NCI-H146 treated with DMSO at 0.1 percent for 48 hours (cell line): ENCODE results near the gene TCF7L2.

ENCODE experiments used
- DNase-seq: peaks from one replicate; lab custom pipeline; 2025; ENCODE audit not compliant: unreplicated experiment; lab: John Stamatoyannopoulos, UW

TCF7L2 gene

DNA sequence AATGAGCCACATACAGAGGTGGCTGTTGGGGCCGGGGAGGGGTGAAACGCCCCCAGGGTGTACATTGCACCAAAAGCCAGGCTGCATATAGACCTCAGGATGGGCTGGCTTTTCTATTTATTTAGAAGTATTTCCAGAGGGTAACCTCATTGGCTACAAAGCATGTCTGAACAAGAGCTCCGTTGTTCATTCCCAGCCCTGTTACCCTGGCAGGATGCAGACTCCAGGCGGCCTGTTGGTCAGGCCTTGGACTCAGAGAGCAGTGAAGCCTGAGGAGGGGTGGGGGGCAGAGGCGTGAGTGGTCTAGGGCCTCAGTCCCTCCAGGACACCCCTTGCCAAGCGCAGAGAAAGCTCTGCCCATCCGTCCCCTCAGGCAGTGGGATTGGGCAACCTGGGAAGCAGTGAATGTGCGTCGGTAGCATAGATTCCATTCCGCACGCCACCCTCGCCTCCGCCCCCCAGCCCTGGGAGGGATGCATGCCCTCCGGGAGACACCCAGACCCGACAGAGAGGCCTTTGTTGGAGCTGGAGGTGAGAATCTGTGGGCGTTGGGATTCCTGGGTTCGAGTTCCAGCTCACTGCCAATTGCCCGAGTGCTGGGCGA lies 41.9 kb downstream of the TCF7L2 start:
- no peak for DNase-seq

DNA sequence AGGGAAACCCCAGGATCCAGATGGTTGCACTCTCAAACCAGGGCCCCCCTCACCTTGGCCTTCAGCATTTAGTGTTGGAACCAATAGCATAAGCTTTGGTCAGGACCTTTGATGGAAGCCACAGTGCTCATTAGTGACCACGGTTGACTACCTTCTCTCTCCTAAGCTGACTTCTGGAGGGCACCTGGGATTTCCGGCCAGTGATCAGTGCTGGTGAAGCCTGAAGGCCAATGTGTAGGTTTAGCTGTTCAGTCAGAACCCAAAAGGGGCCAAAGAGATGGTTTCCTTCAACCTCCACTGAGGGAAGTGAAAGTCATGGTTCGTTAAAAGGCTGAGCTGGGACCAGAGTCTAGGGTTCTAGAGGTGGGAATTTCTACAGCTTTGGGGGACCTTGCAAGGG lies 46.4 kb downstream of the TCF7L2 start:
- DNase-seq: no peak

DNA sequence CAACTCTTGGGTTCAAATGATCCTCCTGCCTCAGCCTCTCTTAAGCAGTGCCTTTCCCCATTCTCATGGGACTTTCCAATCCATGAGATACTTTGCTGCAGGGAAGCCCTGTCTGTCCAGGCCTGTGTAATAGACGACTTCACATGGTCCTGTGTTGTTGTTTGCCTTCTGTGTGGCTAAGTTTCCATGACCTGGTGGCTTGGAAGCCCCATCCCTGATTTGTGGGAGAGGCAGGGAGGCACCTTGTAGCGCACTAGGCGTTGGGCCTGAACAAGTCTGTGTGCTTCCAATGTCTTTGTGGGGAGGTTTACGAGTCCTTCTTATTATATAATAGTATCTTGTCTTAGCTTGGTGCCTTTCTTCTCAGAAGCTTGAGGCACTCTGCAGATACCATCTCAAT lies 49.1 kb downstream of the TCF7L2 start:
- DNase-seq: no peak

DNA sequence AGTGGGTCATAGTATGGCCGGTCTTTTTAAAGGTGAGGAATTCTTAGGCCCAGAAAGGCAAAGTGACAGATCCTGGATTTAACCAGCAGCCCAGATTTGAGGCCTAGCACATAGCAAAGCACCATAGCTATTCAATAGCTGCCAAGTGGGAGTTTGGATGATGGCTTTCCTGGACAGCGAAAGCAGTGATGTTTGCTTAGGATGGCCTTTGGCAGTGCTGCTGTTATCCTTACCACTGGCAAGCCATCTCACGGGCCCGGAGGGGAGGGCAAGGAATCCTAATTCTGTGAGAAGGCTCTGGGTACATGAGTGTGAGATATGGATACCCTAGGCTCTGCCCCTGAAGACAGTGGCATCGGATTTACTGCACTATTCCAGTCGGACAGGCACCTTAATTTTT lies 50.4 kb downstream of the TCF7L2 start:
- DNase-seq: no peak

DNA sequence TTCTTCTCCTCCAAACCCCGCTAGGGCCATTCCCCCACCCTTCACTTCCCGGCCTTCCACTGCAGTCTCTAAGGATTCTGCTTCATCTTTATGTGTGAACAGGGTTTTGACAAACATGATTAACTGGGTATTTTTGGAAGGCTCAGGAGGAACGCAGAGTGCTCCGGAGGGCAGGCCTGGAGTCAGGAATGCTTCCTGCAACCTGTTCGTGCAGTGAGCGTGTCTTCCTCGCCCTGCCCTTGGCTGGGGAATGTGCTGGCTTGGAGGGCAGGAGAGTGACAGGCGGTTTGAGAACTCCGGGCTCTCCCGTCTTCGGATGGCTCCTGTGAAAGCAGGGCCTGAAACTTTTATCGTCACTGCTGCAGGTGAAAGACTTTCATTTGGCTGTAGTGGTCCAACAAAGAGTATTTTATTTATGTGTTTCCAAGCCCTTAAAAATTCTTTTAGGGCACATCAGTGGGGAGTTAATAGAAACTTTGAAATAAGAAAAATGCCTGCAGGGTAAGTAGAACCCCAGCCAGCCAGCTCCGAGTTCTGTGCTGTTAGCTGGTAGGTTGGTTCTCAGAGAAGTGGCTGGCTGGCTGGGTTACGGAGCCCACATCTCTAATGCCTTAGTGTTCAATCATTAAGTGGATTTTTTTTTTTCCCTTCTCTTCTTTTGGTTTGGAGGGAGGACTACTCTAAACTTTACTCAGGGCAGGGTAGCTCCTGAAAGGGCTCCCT lies 51.0 kb downstream of the TCF7L2 start:
- no peak for DNase-seq

DNA sequence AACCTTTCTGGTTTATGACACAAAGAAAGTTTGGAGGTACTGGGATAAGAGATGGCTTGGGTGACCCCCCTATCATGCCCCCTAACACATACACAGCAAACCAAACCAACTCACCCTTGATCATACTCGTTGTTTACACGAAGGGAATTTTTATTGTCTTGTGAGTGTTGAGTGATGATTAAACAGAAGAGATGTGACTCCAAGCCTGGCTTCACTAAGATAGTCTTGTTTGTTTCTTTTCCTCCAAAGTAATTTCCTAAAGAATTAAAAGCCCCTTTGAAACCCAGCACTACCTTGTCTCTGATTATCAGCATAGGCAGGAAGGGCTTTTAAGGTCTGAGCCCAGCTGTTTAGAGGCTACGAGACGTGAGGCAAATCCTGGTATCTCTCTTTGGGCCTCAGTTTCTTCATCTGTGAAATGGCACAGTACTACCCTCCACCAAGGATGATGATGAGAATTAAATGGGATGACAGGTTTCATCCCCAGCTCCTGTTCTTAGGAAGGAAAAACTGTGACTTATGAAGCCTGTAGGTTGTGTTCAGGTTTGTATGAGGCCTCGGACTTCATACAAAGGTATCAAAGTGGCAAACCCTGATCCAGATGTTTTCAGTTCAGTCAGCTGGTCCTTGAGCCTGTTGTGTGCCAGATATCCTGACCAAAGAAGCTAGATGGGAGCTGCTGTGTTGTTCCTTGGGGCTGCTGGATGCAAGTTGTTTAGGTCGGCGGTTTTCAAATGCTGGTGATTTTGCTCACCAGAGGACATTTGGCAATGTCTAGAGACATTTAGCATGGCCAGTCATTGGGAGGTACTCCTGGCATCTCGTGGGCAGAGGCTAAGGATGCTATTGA lies 51.8 kb downstream of the TCF7L2 start:
- no peak for DNase-seq

DNA sequence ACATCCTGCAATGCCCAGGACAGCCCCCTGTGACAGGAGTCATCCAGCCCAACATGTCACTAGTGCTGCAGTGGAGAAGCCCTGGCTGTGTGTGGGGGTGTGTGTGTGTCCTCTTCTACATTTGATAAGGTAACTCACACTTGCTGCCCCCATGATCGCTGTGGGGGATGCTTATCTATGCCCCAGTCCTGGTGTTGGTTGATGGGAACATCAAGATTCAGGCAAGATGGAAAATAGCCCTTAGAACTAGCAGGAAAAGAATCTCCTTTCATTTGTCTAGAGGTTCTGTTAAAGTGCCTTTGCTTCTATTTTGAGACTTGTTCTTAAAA lies 52.4 kb downstream of the TCF7L2 start:
- DNase-seq: no peak

DNA sequence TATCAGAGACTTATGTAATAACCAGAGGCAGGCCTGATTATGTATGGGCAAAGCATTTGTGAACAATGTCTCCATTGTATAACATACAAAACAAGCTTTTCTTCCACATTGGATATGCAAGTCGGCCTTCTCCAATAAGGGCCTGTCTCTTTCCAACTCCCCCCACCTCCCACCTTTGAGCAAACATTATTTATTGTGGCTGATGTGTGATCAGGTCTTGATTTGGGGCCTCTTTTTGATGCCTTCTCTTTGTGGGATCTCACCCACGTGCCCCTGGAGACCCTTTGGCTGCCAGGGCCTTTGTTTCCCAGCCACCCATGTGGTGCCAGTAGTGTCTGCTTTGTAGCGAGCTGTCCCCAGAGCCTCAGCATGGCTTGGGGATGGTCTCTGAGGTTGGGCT lies 53.0 kb downstream of the TCF7L2 start:
- no peak for DNase-seq

DNA sequence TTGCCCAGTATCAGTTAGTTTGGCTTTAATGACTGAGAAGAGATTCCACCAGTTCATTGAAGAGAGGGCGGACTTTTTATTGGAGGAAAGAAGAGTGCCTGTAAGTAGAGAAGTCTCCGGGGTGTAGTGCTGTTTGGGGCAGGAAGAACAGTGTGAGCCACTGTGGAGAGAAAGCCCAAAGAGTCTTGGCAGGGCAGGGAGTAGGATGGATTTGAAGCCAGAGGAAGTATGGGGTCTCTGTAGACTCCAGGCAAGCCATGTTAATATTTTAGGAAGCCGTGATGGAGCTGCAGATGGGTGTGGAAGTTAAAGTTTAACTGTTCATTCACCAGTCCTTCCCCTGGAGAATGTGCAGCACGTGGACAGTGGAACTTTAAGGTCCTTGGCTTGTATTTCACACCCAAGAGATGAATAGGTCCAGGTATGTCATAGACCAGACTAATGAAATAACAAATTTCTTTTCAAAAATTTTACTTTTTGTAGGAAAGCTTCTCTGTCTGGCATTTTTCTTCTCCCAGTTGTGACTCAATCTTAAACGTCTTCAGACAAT lies 54.1 kb downstream of the TCF7L2 start:
- DNase-seq: no peak

DNA sequence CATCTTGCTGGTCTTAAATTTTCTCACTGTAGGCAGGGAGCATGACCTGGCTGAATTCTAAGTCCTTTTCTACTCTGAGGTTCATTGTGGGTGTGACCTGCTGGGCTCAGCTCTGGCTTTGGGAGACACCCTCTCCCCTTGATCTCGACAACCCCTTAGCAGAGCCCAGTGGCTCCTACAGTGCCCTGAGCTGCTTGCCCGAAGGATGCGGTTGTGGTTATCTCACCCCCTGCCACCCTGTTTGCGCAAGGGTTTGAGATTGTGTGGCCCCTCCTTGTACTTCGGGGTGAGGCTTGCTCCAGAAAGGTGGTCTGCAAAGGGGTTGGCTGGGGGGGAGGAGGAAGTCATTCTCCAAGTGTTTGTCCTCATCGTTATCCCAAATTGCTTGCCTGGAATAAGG lies 55.3 kb downstream of the TCF7L2 start:
- DNase-seq: no peak

DNA sequence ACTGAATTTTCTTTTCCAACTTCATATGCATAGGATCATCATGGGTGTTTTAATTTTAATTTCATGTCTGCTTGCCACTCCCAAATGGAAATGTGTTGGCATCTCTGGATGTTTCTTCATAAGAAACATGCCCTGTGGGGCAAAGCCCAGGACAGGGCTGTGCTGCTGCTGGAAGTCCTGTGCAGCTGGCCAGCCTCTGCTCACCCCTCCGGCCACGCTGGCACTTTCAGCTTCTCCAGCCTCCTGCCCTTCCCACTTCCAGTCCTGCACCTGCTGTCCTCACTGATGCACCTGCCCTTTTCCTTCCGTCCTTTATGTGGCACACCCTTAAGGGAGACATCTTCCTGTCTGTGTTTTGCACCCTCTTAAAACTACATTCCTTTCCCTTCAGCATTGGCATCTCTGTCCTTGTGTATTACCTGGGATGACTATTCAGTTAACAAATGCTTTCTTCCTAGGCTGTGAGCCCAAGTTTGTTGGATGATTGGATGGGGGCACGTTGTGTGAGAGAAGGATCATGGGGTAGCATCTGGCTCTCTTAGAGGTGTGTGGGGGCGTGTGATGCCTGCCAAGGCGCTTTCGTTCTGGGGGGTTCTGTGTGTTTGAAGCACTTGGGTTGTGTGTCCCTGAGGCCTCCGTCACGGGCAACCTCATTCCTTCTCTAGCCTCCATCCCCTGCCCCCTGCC lies 56.8 kb downstream of the TCF7L2 start:
- DNase-seq: peak; percentile 26

DNA sequence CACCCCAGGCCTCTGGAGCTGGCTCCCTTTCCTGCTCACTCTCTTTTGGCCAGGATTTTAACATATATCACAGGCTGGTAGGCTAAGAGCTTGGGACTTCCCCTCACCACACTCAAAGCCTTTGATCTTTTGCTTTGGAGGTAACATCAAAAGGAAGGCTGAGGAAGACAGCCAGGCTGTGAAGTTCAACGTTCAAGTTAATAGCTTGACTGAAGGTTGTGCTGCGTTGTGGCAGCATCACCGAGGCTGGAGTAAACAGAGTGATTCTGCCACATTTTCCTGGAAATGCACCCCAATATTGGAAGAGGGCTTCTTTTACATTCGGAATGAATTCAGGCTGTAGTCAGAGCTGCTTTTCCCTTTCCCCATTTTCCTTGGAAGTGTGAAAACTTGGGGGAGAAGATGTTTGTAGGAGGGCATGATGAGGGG lies 57.3 kb downstream of the TCF7L2 start:
- DNase-seq: no peak

DNA sequence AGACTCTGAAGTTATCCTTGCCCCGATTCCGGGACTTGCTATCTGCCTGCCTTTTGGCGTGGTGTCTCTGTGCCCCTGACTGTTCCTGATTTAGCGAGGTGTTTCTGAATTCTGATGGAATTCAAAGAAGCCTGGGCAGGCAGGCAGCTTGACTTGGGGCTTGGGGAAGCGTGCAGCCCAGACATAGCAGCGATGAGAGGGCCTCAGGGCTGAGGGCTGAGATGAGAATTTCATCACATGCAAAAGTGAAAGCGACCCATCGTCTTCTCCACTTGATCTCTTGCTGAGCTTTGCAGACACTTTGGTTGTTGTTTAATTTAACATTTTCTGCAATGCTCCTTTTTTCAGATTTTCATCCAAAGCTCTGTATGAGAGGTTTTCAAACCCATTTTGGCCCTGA lies 57.8 kb downstream of the TCF7L2 start:
- DNase-seq: no peak

DNA sequence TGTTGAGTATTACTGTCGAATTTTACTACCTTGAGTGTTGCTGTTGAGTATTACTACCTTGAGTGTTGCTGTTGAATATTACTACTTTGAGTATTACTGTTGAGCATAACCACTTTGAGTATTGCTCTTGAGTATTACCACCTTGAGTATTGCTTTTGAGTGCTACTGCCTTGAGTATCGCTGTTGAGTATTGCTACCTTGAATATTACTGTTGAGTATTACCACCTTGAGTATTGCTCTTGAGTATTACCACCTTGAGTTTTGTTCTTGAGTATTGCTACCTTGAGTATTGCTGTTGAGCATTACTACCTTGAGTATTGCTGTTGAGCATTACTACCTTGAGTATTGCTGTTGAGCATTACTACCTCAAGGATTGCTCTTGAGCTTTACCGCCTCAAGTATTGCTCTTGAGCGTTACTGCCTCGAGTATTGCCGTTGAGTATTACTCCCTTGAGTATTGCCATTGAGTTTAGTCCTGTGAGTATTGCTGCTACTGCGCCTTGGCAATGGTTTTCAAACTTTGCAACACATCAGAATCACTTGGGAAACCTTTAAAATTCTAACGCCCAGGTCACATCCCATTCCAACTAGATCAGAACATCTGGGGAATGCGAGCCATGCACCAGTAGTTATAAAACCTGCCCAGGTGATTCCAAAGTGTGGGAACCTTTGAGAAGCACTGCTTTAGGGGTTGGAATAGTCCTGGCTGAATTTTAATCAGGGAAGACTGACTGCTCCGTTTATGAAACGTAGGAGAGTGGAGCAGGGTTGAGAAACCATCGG lies 61.7 kb downstream of the TCF7L2 start:
- DNase-seq: no peak

DNA sequence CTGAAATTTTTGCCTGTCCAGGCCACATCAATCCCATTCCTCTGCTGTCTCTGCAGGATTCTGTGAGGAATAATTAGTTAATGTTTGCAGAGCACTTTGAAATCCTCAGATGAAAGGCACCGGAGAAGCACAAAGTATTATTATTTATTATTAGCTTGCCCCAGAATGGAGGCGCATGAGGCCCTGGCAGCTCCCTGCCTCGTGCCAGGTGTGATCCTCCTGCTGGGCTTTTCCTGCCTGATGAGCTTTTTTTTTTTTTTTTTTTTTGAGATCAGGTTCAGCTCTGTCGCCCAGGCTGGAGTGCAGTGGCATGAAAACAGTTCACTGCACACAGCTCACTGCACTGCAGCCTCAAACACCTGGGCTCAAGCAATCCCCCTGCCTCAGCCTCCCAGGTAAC lies 65.2 kb downstream of the TCF7L2 start:
- DNase-seq: peak; percentile 85

DNA sequence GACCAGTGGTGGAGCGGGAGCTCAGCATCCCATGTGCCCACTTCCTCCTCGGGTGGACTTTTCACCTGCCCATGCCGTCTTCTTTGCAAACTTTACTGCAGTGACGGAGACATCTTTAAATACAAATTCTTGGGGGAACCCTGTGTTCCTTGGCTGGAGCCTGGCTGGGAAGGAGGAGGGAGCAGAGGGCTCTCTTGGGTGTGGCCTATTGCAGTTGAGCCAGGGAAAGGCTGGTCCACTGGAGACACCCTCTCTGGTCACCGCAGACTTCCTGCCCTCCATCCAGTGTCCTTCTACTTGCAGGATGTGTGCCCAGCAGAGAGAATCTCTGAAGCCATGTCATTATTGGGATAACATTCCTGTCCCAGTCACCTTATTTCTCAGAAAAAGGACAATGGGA lies 67.3 kb downstream of the TCF7L2 start:
- no peak for DNase-seq

DNA sequence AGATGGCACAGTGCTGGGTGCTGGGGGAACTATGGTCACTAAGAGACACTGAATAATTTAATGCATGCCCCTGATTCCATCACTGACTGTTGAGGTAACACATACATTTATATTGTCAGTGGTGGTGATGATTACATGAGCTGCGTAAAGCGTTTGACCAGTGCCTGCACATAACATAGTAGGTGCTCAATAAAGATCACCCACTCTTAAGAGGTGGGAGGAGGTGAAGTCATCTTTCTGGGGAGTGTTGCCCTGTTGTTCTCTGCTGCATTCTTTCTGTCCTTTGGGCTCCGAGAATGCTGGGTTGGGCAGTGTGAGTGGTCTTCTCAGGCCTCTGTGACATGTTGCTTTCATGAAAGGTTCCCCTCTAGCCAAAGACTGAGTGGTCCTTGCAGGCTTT lies 68.0 kb downstream of the TCF7L2 start:
- DNase-seq: no peak

DNA sequence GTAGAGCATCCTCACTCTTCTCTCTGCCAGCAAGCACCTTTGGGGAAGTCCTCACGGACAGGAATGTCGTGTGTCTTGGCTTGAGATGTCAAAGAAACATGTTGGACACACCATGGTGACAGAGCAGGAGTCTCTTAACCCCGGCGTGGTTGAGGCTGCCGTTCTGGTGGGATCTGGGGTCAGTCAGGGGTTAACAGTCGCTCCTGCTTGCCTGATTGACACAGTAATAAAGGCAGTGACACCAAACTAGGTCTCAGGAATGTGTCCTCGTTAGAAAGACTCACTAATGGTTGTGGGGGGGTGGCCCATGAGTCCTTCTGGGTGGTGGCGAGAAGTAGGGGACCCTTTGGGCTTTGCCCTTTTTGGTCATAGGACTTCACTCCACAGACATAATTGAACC lies 69.0 kb downstream of the TCF7L2 start:
- no peak for DNase-seq

DNA sequence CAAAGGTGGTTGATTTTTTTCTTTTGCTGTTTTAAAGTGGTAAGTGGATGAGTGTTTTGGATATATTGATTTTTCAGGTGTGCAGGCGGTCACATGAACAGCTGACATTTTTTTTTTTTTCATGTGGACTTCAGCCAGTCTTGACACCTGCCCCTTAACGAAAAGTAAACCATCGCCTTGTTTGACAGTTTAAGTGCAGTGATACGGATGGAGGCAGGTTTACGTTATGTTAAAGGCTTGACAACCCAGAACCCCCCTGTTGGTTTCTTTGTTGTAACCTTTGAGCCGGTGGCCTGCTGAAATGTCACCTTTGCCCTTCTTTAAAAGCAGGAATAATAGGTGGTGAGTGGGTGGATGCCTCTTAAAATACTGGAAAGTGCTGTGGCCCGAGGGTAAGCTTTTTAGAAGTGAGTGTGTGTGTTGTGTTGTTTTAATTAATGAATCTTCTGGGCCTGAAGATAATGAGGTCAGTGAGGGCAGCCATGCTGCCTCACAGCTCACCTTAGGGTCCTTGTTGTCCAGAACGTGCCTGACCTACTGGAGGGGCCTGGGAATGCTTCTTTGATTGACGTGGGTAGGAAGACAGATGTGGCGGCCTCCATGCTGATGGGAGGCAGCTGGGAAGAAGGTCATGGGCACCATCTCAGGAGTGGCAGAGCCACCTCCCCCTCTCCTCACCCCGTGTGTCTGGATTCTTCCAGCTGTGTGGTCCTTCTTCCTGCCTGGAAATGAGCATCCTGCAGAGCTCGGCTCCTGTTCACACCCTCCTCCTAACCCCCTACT lies 69.8 kb downstream of the TCF7L2 start:
- peak; percentile 93 for DNase-seq

DNA sequence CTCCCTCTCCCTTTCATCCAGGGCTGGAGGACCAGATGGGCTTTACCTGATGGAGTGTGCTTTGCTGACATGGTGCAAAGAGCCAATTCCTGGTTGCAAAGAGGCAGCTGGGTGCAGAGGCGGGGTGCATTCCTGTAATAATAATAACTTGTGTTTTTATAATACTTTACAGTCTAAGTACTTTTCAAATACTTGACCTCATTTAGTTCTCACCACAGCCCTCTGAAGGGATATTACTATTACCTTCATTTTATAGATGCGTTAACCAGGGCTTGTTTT lies 70.4 kb downstream of the TCF7L2 start:
- no peak for DNase-seq
